Kidney epithelial cell (primary cell): Measurements from ENCODE around the gene HPS3. TPM values are rescaled to one million over a fixed set of nuclear protein-coding genes. Genes with fewer than 3 reads are reported as not detected.
A peak's percentile ranks its signal among the peaks of the same experiment; 100 is the strongest.

Experiments
- DNase-seq: peaks from one replicate; pipeline ENCODE4 v3.0.0-alpha.2; 2010; ENCODE audit warnings: low read depth
- H3K27me3 ChIP-seq: 2 replicates; pipeline ENCODE4 v1.6.0; 2011; ENCODE audit warnings: low read length; ENCODE audit not compliant: control insufficient read depth, insufficient read depth
- H3K36me3 ChIP-seq: 2 replicates; pipeline ENCODE4 v1.5.1; 2011; ENCODE audit warnings: low read length; ENCODE audit not compliant: control insufficient read depth, insufficient read depth
- H3K4me3 ChIP-seq: 2 replicates; pipeline ENCODE4 v1.5.1; 2011; ENCODE audit warnings: low read depth, mild to moderate bottlenecking, control low read depth, low read length
- CTCF ChIP-seq: IDR thresholded peaks from 2 replicates; pipeline ENCODE4 v1.5.1; 2011; ENCODE audit warnings: mild to moderate bottlenecking, moderate library complexity, low read length, control low read depth, inconsistent platforms; ENCODE audit not compliant: insufficient read depth, poor library complexity, severe bottlenecking
- total RNA-seq: library from RNA; depleted of rRNA; stranded (reverse); fragments of >200 nt; gene quantifications from 2 replicates; pipeline ENCODE4 v1.2.3, GENCODE V29; 2015

Gene HPS3
- total RNA-seq, 1 donor from 2014 or later, result 19.4 TPM

DNA sequence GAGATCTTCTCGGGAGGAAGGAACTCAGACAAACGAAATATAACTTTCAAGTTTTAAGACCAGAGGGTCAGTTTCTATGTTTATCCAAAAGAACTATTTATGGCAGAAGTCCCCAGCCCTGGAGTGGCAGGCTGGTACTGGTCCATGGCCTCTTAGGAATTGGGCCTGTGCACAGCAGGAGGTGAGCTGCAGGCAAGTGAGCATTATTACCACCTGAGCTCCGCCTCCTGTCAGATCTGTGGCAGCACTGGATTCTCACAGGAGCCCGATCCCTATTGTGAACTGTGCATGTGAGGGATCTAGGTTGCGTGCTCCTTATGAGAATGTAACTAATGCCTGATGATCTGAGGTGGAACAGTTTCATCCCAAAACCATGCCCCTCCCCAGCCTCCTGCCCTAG lies 14.3 kb upstream of the HPS3 start:
- no peak for DNase-seq
- Histone ChIP-seq H3K27me3 (no peaks in the 10 kb centered on the region), H3K4me3 (no peak overlapping the region), H3K36me3 (no peaks in the 10 kb centered on the region)
- TF ChIP-seq CTCF, result no peak

- Histone ChIP-seq H3K27me3 (no peaks in the 10 kb centered on the region), H3K36me3 (no peaks in the 10 kb centered on the region), H3K4me3 (no peak overlapping the region)
- TF ChIP-seq CTCF, result no peak
- no peak for DNase-seq
Observed at GRCh38 chr3:149118724-149119123, 10.7 kb upstream of the HPS3 start.

- no peak for TF ChIP-seq CTCF
- Histone ChIP-seq H3K36me3 (no peaks in the 10 kb centered on the region), H3K4me3 (no peak overlapping the region), H3K27me3 (no peaks in the 10 kb centered on the region)
- DNase-seq, result no peak
Observed at GRCh38 chr3:149119466-149119865, 10.0 kb upstream of the HPS3 start.

GRCh38 chr3:149120051-149120972 lies 9.1 kb upstream of the HPS3 start:
- no peak overlapping the region for H3K4me3 ChIP-seq
- no peaks in the 10 kb centered on the region for H3K27me3 ChIP-seq
- TF ChIP-seq CTCF, result peak; percentile 53
- no peaks in the 10 kb centered on the region for H3K36me3 ChIP-seq
- no peak for DNase-seq

DNA sequence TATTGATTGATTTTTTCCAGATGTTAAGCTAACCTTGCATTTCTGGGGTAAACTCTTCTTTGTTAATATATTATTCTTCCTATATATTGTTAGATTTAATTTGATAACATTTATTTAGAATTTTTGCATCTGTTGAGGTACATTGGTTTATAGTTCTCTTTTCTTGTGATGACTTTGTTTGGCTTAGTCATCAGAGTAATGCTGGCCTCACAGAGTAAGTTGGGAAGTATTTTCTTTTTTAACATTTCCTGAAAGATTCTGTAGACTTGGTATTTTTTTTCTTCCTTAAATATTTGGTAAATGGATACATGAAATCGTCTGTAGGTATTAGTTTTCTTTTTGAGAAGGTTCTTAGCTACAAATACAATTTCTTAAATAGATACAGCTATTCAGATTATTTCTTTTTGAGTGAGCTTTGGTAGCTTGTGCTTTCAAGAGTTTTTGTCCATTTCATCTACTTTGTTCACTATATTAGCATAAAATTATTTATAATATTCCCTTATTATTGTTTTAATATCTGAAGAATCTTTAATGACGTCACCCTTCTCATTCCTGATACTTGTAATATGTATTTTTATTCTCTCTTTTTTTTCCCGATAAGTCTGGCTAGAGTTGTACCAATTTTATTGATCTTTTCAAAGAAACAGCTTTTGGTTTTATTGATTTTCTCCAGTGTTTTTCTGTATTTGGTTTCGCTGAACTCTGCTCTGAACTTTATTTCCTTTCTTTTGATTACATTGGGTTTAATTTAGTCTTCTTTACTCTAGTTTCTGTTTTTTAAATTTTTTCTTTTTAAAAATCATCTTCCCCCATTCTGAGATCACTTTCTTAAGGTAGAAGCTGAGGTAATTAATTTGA lies 6.5 kb upstream of the HPS3 start:
- Histone ChIP-seq H3K4me3 (no peak overlapping the region), H3K27me3 (no peaks in the 10 kb centered on the region), H3K36me3 (no peaks in the 10 kb centered on the region)
- DNase-seq, result no peak
- no peak for TF ChIP-seq CTCF
